Testis (tissue), 2 donors: ENCODE measurements around the gene CIB4.

Experiments used
- POLR2A ChIP-seq: fragments of 450-650 bp; IDR thresholded peaks from one replicate; pipeline ENCODE4 v1.6.1; 2017; ENCODE audit warnings: antibody characterized with exemption, mild to moderate bottlenecking, moderate library complexity
- TF ChIP-seq, protein P1 (sequence below), 3 experiments: fragments of 450-650 bp in 2 of 3; fragments of 200-600 bp in 1 of 3; sonication (generic) in 1 of 3; IDR thresholded peaks; one replicate each; pipeline ENCODE4 v1.5.1; 2016 to 2019; ENCODE audit warnings: antibody characterized with exemption in 3 of 3, mild to moderate bottlenecking in 2 of 3, moderate library complexity in 1 of 3

DNA sequence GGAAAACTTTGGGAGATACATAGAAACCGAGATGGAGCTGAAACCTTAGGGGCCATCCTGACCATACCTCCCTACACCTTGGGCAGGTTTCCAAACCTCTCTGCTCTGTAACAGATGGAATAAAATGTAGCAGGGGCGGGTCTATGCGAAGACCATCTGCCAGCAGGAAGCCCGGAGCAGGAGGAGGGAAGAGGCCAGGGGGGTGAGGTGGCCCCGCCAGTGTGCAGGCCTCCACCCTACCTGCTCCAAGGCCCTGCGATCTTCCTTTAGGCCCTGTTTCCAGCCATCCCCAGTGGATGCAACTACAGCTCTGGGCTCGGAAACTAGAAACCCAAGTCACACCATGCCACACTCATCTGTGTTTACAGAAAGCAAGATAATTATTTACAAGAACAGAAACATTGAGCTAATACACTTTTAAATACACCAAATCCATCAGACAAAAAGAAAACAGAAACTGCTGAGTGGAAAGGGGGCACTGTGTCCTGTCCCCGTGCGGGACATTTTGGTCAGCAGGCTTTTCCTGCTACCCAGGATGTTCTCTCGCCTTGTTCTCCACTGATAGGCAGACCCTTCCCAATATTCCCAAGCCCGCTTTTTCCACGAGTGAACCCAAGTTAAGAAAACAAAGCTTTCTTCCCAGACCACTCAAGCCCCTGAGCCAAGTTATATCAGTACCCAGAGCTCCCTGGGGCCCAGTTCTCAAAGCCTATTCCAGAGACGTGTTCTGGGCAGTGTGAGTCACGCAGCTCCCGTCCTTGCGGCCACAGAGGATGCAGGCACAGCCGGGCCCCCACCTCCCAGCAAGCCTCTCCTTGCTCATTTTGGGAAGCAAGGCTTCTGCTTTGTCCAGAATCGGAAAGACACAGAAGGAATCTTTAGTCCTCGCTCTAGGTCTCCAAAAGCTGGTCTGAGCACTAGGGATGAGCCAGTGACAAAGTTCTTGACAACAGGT is 17.3 kb downstream of the CIB4 start:
- TF ChIP-seq POLR2A: no peak
- TF ChIP-seq, protein P1, sequence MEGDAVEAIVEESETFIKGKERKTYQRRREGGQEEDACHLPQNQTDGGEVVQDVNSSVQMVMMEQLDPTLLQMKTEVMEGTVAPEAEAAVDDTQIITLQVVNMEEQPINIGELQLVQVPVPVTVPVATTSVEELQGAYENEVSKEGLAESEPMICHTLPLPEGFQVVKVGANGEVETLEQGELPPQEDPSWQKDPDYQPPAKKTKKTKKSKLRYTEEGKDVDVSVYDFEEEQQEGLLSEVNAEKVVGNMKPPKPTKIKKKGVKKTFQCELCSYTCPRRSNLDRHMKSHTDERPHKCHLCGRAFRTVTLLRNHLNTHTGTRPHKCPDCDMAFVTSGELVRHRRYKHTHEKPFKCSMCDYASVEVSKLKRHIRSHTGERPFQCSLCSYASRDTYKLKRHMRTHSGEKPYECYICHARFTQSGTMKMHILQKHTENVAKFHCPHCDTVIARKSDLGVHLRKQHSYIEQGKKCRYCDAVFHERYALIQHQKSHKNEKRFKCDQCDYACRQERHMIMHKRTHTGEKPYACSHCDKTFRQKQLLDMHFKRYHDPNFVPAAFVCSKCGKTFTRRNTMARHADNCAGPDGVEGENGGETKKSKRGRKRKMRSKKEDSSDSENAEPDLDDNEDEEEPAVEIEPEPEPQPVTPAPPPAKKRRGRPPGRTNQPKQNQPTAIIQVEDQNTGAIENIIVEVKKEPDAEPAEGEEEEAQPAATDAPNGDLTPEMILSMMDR (IDR thresholded peaks at IDR 0.05): no peak
